Cardiac fibroblast (primary cell): ENCODE measurements around the gene INO80B.
A peak's percentile ranks its signal among the peaks of the same experiment; 100 is the strongest.
"Not testable (repeated sequence)": the region's sequence is repeated elsewhere in the genome, so short reads cannot be mapped to it uniquely, and the experiment has no call there.

Source experiments
- DNase-seq, 2 donors: peaks; one replicate each; pipeline versions ENCODE4 v3.0.0 to v3.0.0-alpha.2; 2010; ENCODE audit warnings: low read depth in 2 of 2
- H3K4me3 ChIP-seq, 2 donors: replicated peaks in 1 of 2; 1 replicate in 1 of 2; 2 replicates in 1 of 2; pipeline ENCODE4 v1.5.1; 2011; ENCODE audit warnings: low read depth in 2 of 2, low read length in 2 of 2, mild to moderate bottlenecking in 2 of 2, moderate library complexity in 1 of 2
- TF ChIP-seq, protein P1 (sequence below): IDR thresholded peaks from one replicate; pipeline ENCODE4 v1.5.1; 2011; ENCODE audit warnings: low read depth, mild to moderate bottlenecking, low read length, inconsistent platforms

INO80B gene

DNA sequence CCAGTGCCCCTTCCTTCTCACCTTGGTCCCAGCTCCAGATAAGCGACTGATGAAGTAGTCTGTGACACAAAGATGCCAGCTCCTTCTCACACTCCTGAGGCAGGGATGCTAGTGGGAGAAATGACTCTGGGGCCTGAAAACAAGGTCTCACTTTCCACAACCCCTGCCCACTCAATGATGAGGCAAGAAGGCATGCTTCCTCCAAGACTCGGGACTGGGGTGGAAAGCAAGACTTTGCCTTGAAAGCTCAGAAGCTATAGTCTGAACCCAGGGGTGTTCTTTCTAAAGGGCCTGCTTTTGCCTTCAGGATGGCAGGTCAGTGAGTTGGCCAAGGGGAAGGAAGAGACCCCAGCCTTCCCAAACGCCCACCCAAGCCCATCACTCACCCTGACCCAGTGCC lies 26.5 kb downstream of the INO80B start:
- H3K4me3 ChIP-seq: peak overlapping the region; percentile 65 to 91
- TF ChIP-seq, protein P1, sequence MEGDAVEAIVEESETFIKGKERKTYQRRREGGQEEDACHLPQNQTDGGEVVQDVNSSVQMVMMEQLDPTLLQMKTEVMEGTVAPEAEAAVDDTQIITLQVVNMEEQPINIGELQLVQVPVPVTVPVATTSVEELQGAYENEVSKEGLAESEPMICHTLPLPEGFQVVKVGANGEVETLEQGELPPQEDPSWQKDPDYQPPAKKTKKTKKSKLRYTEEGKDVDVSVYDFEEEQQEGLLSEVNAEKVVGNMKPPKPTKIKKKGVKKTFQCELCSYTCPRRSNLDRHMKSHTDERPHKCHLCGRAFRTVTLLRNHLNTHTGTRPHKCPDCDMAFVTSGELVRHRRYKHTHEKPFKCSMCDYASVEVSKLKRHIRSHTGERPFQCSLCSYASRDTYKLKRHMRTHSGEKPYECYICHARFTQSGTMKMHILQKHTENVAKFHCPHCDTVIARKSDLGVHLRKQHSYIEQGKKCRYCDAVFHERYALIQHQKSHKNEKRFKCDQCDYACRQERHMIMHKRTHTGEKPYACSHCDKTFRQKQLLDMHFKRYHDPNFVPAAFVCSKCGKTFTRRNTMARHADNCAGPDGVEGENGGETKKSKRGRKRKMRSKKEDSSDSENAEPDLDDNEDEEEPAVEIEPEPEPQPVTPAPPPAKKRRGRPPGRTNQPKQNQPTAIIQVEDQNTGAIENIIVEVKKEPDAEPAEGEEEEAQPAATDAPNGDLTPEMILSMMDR: no peak
- no peak for DNase-seq

DNA sequence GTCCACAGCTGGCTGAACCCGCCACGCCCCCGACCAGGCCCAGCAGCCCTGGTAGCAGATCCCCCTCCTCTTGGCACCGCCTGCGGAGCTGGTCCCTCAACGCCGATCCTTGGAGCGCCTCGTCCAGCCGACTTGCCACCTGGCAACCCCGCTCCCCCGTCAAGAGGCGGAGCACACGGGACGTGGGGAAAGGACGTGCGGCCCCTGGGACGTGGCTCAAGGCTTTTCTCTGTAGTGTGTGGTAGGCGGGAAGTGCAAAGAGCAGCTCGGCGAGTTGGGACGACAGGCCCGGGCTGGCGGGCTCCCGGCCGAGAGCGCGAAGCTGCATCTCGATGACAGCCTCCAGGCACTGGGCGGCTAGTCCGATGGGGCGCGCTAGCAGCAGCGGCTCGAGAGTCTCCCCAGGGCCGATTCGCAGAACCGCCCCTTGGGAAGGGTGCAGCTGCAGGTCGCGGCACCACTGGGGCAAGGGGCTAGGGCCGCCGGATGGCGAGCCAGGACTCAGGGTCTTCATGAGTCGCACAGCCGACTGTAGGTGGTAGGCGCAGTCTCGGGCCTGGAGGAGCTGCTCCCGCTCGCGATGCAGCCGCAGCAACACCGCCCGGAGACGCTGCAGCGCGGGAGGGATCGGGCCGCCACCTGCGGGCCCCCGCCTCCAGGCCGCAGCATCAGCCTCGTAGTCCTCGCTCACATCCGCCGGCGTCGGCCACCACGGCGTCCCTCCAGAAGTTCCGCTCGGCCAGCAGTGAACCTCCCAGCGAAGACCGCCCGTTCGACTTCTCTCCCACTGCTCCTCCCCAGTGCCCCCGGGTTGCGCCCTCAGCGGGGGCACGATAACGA lies 27.3 kb downstream of the INO80B start:
- DNase-seq: peak; percentile 19
- TF ChIP-seq, protein P1: no peak
- peak overlapping the region; percentile 65 to 91 for H3K4me3 ChIP-seq

DNA sequence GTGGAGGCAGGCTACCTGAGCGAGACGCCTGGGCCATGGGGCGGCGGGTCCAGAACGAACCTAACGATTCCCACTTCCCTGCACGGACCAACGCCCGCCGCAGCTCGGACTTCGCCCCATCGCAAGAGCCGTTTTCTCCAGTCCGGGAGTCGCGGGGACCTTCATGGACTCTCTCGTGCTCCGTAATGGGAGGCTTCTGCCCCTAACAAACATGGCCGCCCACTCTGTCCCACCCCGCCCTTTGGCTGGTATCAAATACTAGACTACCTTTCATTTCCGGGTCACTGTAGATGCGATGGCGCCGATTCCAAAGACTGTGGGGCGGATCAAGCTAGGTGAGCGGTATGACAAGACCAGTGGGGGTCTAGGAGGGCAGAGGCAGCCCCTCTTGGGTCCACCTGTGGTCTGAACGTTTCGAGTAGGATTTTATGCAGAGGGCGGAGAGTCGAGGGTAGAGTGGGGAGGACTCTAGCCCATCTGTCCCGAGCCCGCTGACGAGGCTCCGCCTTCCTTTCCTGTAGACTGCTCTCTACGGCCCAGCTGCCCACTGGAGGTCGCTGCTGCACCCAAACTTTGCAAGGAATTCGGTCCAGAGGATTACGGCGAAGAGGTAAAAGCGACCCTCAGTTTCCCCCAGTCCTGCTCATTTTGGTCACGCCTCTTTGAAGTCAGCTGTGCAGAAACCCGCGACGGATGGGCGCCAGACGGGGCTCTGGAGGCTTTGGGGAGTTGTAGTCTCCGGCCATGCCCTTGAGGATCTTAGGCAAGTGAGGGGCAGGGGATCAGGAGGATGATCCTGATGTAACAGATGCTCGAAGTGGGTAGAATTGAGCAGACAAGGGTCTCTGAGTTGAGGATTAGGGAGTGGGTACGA lies 28.2 kb downstream of the INO80B start, which contains the start of the genes CCDC142 and TTC31:
Gene CCDC142, minus strand, starts transcription at position 198 of the 874 bp plus-strand sequence. Its CDS starts 161 bp downstream, at position 37.
Gene TTC31, plus strand, starts transcription at position 281 of the 874 bp plus-strand sequence. Its CDS starts 15 bp downstream, at position 296.
- peak within 1 kb of the TSS; percentile 65 to 91 for H3K4me3 ChIP-seq
- TF ChIP-seq, protein P1: peak; percentile 89
- peak; percentile 96 to 97 for DNase-seq

DNA sequence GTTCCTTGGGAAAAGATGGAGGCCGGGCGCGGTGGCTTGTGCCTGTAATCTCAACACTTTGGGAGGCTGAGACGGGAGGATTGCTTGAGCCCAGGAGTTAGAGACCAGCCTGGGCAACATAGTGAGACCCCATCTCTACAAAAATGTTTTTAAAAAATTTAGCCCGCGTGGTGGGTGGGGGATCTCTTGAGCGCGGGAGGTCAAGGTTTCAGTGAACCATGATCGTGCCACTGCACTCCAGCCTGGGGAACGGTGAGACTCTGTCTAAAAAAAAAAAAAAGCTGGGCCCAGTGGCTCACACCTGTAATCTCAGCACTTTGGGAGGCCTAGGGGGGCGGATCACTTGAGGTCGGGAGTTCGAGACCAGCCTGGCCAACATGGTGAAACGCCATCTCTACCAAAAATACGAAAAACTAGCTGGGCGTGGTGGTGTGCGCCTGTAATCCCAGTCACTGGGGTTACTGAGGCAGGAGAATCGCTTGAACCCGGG lies 28.8 kb downstream of the INO80B start:
- peak overlapping the region; percentile 65 to 91 for H3K4me3 ChIP-seq
- not testable (repeated sequence) for DNase-seq

DNA sequence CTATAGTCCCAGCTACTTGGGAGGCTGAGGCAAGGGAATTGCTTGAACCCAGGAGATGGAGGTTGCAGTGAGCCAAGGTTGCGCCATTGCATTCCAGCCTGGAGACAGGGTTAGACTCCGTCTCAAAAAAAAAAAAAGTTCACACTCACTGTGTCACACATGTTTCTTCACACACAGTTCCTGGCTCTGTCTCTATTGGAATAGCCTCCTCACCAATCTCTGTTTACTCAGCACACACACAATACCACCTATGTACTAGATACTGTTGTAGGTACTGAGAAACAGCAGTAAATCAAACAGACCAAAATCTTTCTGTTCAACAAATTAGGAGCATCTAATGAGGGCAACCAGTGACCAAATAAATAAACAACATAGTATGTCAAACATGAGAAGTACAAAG lies 31.3 kb downstream of the INO80B start:
- TF ChIP-seq, protein P1: no peak
- DNase-seq: no peak
- no peak overlapping the region for H3K4me3 ChIP-seq

DNA sequence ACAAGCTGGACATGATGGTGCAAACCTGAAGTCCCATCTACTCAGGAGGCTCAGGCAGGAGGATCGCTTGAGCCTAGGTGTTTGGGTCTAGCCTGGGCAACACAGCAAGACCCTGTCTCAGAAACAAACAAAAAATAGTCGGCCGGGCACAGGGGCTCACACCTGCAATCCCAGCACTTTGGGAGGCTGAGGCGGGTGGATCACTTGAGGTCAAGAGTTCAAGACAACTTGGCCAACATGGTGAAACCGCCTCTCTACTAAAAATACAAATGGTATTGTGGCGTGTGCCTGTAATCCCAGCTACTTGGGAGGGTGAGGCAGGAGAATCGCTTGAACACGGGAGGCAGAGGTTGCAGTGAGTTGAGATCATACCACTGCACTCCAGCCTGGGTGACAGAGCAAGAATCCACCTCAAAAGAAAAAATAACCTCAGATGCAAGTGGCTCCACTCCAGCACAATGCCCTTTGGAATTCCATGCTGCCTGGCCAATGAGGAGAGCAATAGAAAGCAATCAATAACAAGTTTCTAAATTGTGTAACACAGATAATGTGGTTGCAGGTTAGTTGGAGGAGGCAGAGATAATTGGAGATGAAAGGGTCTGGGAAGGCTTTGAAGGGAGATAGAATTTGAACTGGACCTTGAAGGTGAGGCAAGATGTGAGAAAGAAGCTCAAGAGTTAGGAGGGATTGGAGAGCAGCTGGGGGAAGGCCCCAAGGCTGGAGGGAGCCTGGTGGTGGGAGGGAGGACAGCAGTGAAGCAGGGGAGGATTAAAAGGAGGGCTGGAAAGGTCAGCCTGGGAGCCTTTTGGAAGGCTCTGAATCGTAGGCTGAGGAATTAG lies 34.0 kb downstream of the INO80B start:
- no peak for DNase-seq
- TF ChIP-seq, protein P1: no peak
- no peak overlapping the region for H3K4me3 ChIP-seq
